Mucosa of rectum (tissue), 2 donors: ENCODE measurements around the gene THYN1.
"Not testable (repeated sequence)": the region's sequence is repeated elsewhere in the genome, so short reads cannot be mapped to it uniquely, and the experiment has no call there.

Source experiments
- H3K27ac ChIP-seq, 2 donors: one replicate each; pipeline ENCODE4 v1.7.0; 2013; ENCODE audit warnings: inconsistent platforms in 2 of 2, low read depth in 2 of 2, low read length in 2 of 2
- H3K27me3 ChIP-seq, 2 donors: one replicate each; pipeline ENCODE4 v1.7.0; 2013; ENCODE audit warnings: low read length in 2 of 2; ENCODE audit not compliant: control insufficient read depth in 2 of 2, insufficient read depth in 2 of 2
- H3K36me3 ChIP-seq, 2 donors: one replicate each; pipeline ENCODE4 v1.7.0; 2013; ENCODE audit warnings: low read length in 2 of 2; ENCODE audit not compliant: control insufficient read depth in 2 of 2, insufficient read depth in 2 of 2
- H3K4me1 ChIP-seq, 2 donors: one replicate each; pipeline ENCODE4 v1.7.0; 2013; ENCODE audit warnings: low read length in 2 of 2, mild to moderate bottlenecking in 1 of 2; ENCODE audit not compliant: control insufficient read depth in 2 of 2, insufficient read depth in 2 of 2
- H3K4me3 ChIP-seq, 2 donors: one replicate each; pipeline ENCODE4 v1.7.0; 2013; ENCODE audit warnings: low read length in 2 of 2
- H3K9ac ChIP-seq, 2 donors: one replicate each; pipeline ENCODE4 v1.7.0; 2013; ENCODE audit warnings: low read length in 2 of 2, low read depth in 1 of 2, mild to moderate bottlenecking in 1 of 2
- H3K9me3 ChIP-seq, 2 donors: one replicate each; pipeline ENCODE4 v1.7.0; 2013; ENCODE audit warnings: low read length in 2 of 2; ENCODE audit not compliant: control insufficient read depth in 2 of 2
- donor health status: healthy.
- donor health status: Normal muscosa, but diverticular disease.

The THYN1 gene

GRCh38 chr11:134261626-134262488 lies 8.7 kb upstream of the THYN1 start:
- no peaks in the 10 kb centered on the region for H3K27me3 ChIP-seq
- H3K27ac ChIP-seq = no peak overlapping the region
- H3K4me3 ChIP-seq = no peak overlapping the region
- H3K4me1 ChIP-seq = peaks cover 0 to 6% of the 10 kb centered on the region in 2 donors
- peaks cover 44 to 52% of the 10 kb centered on the region in 2 donors for H3K36me3 ChIP-seq
- H3K9ac ChIP-seq = no peak overlapping the region
- H3K9me3 ChIP-seq = no peaks in the 10 kb centered on the region

- Histone ChIP-seq H3K9ac (no peak overlapping the region), H3K27ac (no peak overlapping the region), H3K4me3 (no peak overlapping the region), H3K36me3 (peaks cover 44 to 54% of the 10 kb centered on the region in 2 donors), H3K9me3 (no peaks in the 10 kb centered on the region), H3K4me1 (no peaks in the 10 kb centered on the region), H3K27me3 (no peaks in the 10 kb centered on the region)
These were observed 7.8 kb upstream of the THYN1 start for GRCh38 chr11:134260983-134261382.

GRCh38 chr11:134260503-134260902 lies 7.4 kb upstream of the THYN1 start:
- Histone ChIP-seq H3K9ac (no peak overlapping the region), H3K36me3 (peaks cover 44 to 54% of the 10 kb centered on the region in 2 donors), H3K27ac (no peak overlapping the region), H3K4me3 (no peak overlapping the region), H3K27me3 (no peaks in the 10 kb centered on the region), H3K4me1 (no peaks in the 10 kb centered on the region), H3K9me3 (no peaks in the 10 kb centered on the region)

GRCh38 chr11:134258577-134258976 lies 5.4 kb upstream of the THYN1 start:
- Histone ChIP-seq H3K4me1 (peaks cover 0 to 7% of the 10 kb centered on the region in 2 donors), H3K9ac (no peak overlapping the region), H3K27me3 (no peaks in the 10 kb centered on the region), H3K27ac (no peak overlapping the region), H3K9me3 (no peaks in the 10 kb centered on the region), H3K36me3 (peaks cover 44 to 50% of the 10 kb centered on the region in 2 donors), H3K4me3 (no peak overlapping the region)

- H3K4me1 ChIP-seq = peaks cover 2 to 11% of the 10 kb centered on the region in 2 donors
- peaks cover 30 to 42% of the 10 kb centered on the region in 2 donors for H3K36me3 ChIP-seq
These were observed 3.9 kb upstream of the THYN1 start for GRCh38 chr11:134257101-134257500.

GRCh38 chr11:134255184-134255561 lies 2.0 kb upstream of the THYN1 start:
- Histone ChIP-seq H3K4me1 (peaks cover 8 to 13% of the 10 kb centered on the region in 2 donors), H3K36me3 (peaks cover 17 to 28% of the 10 kb centered on the region in 2 donors)
- not testable (repeated sequence) for H3K9ac ChIP-seq, H3K4me3 ChIP-seq, H3K9me3 ChIP-seq, H3K27me3 ChIP-seq, H3K27ac ChIP-seq

More at GRCh38 chr11:134257101-134257500, 3.9 kb upstream of the THYN1 start:
- Histone ChIP-seq H3K27me3 (no peaks in the 10 kb centered on the region), H3K9ac (no peak overlapping the region), H3K4me3 (no peak overlapping the region), H3K9me3 (no peaks in the 10 kb centered on the region), H3K27ac (no peak overlapping the region)

- peaks cover 15 to 29% of the 10 kb centered on the region in 2 donors for H3K36me3 ChIP-seq
- H3K9ac ChIP-seq = no peak overlapping the region
- no peaks in the 10 kb centered on the region for H3K9me3 ChIP-seq
- peaks cover 8 to 13% of the 10 kb centered on the region in 2 donors for H3K4me1 ChIP-seq
- peak overlapping the region in 1 of 2 donors; percentile 83 for H3K4me3 ChIP-seq
- H3K27ac ChIP-seq = no peak overlapping the region
- H3K27me3 ChIP-seq = no peaks in the 10 kb centered on the region
These were observed 1.5 kb upstream of the THYN1 start for GRCh38 chr11:134254433-134255183.

GRCh38 chr11:134252346-134253187 lies 585 bp downstream of the THYN1 start:
- peak overlapping the region; percentile 82 to 89 for H3K9ac ChIP-seq
- H3K4me3 ChIP-seq = peak overlapping the region; percentile 83 to 100
- H3K4me1 ChIP-seq = peaks cover 8 to 13% of the 10 kb centered on the region in 2 donors
- no peaks in the 10 kb centered on the region for H3K9me3 ChIP-seq
- peaks cover 25 to 31% of the 10 kb centered on the region in 2 donors for H3K36me3 ChIP-seq
- H3K27me3 ChIP-seq = no peaks in the 10 kb centered on the region
- peak overlapping the region; percentile 4 to 73 for H3K27ac ChIP-seq

GRCh38 chr11:134250675-134251074 lies 2.5 kb downstream of the THYN1 start:
- Histone ChIP-seq H3K4me3 (no peak overlapping the region), H3K9me3 (no peaks in the 10 kb centered on the region), H3K36me3 (peaks cover 39 to 46% of the 10 kb centered on the region in 2 donors), H3K4me1 (peaks cover 8 to 13% of the 10 kb centered on the region in 2 donors), H3K27ac (no peak overlapping the region), H3K27me3 (no peaks in the 10 kb centered on the region), H3K9ac (no peak overlapping the region)
